ENCODE data around the gene FAM117B.

The FAM117B gene

GRCh38 chr2:202628646-202629198, 6.0 kb upstream of the FAM117B start:
- Histone ChIP-seq H3K9me2 (replicated peaks; ENCODE audit: insufficient read depth, low read length) (no peaks in the 10 kb centered on the region), H3K9ac (ENCODE audit: low read length) (no peak overlapping the region), H3K4me3 (ENCODE audit: insufficient read depth, low read length, poor library complexity, severe bottlenecking) (no peak overlapping the region), H4K20me1 (ENCODE audit: low read depth, low read length) (no peaks in the 10 kb centered on the region), H3K27me3 (ENCODE audit: low read length) (no peaks in the 10 kb centered on the region), H3K9me3 (ENCODE audit: insufficient read depth, low read length) (no peaks in the 10 kb centered on the region), H3F3A (ENCODE audit: insufficient read depth) (no peaks in the 10 kb centered on the region), H3K79me2 (ENCODE audit: insufficient read depth, low read length) (no peaks in the 10 kb centered on the region), H3K27ac (ENCODE audit: low read depth, low read length) (no peak overlapping the region), H3K36me3 (ENCODE audit: low read length) (no peaks in the 10 kb centered on the region), H2AFZ (ENCODE audit: low read depth, low read length, severe bottlenecking) (no peak overlapping the region), H3K4me2 (ENCODE audit: low read depth, low read length, poor library complexity, severe bottlenecking) (no peak overlapping the region)
- TF ChIP-seq EZH2phosphoT487 (conservative IDR thresholded peaks at IDR 0.05; ENCODE audit: low read length) = no peak
- TF ChIP-seq, protein P1, sequence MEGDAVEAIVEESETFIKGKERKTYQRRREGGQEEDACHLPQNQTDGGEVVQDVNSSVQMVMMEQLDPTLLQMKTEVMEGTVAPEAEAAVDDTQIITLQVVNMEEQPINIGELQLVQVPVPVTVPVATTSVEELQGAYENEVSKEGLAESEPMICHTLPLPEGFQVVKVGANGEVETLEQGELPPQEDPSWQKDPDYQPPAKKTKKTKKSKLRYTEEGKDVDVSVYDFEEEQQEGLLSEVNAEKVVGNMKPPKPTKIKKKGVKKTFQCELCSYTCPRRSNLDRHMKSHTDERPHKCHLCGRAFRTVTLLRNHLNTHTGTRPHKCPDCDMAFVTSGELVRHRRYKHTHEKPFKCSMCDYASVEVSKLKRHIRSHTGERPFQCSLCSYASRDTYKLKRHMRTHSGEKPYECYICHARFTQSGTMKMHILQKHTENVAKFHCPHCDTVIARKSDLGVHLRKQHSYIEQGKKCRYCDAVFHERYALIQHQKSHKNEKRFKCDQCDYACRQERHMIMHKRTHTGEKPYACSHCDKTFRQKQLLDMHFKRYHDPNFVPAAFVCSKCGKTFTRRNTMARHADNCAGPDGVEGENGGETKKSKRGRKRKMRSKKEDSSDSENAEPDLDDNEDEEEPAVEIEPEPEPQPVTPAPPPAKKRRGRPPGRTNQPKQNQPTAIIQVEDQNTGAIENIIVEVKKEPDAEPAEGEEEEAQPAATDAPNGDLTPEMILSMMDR (IDR thresholded peaks at IDR 0.05; ENCODE audit: insufficient read depth, low read length, poor library complexity, severe bottlenecking) = no peak

- TF ChIP-seq EZH2phosphoT487 (conservative IDR thresholded peaks at IDR 0.05; ENCODE audit: low read length) = no peak
- TF ChIP-seq, protein P1 (IDR thresholded peaks at IDR 0.05; ENCODE audit: insufficient read depth, low read length, poor library complexity, severe bottlenecking) = no peak
Observed at GRCh38 chr2:202632682-202633290, 2.0 kb upstream of the FAM117B start.

DNA sequence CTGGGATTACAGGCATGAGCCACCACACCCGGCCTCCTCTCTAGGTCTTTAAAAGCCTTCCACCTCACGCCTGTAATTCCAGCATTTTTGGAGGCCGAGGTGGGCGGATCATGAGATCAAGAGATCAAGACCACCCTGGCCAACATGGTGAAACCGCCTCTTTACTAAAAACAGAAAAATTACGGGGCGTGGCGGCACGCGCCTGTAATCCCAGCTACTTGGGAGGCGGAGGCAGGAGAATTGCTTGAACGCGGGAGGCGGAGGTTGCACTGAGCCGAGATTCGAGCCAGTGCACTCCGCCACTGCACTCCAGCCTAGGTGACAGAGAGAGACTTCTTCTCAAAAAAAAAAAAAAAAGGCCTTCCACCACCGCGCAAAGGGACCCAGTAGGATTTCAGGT, 1.3 kb upstream of the FAM117B start:
- H3K4me2 ChIP-seq (ENCODE audit: low read depth, low read length, poor library complexity, severe bottlenecking) = no peak overlapping the region

More at GRCh38 chr2:202632682-202633290, 2.0 kb upstream of the FAM117B start:
- Histone ChIP-seq H3K4me2 (ENCODE audit: low read depth, low read length, poor library complexity, severe bottlenecking) (no peak overlapping the region), H3K4me3 (ENCODE audit: insufficient read depth, low read length, poor library complexity, severe bottlenecking) (no peak overlapping the region), H4K20me1 (ENCODE audit: low read depth, low read length) (no peaks in the 10 kb centered on the region), H3K27me3 (ENCODE audit: low read length) (no peaks in the 10 kb centered on the region), H3F3A (ENCODE audit: insufficient read depth) (0 out of 2 replicates have a peak, but pooled peaks cover 4% of the 10 kb centered on the region), H3K9me2 (replicated peaks; ENCODE audit: insufficient read depth, low read length) (no peaks in the 10 kb centered on the region), H3K36me3 (ENCODE audit: low read length) (no peaks in the 10 kb centered on the region), H3K9me3 (ENCODE audit: insufficient read depth, low read length) (no peaks in the 10 kb centered on the region), H2AFZ (ENCODE audit: low read depth, low read length, severe bottlenecking) (no peak overlapping the region), H3K27ac (ENCODE audit: low read depth, low read length) (no peak overlapping the region), H3K79me2 (ENCODE audit: insufficient read depth, low read length) (no peaks in the 10 kb centered on the region), H3K9ac (ENCODE audit: low read length) (no peak overlapping the region)

More for the DNA sequence above, 1.3 kb upstream of the FAM117B start:
- Histone ChIP-seq H2AFZ (ENCODE audit: low read depth, low read length, severe bottlenecking) (peak overlapping the region; percentile 98), H4K20me1 (ENCODE audit: low read depth, low read length) (no peaks in the 10 kb centered on the region), H3F3A (ENCODE audit: insufficient read depth) (0 out of 2 replicates have a peak, but pooled peaks cover 4% of the 10 kb centered on the region), H3K36me3 (ENCODE audit: low read length) (no peaks in the 10 kb centered on the region), H3K27me3 (ENCODE audit: low read length) (no peaks in the 10 kb centered on the region), H3K9ac (ENCODE audit: low read length) (no peak overlapping the region), H3K9me3 (ENCODE audit: insufficient read depth, low read length) (no peaks in the 10 kb centered on the region), H3K27ac (ENCODE audit: low read depth, low read length) (no peak overlapping the region), H3K9me2 (replicated peaks; ENCODE audit: insufficient read depth, low read length) (no peaks in the 10 kb centered on the region), H3K4me3 (ENCODE audit: insufficient read depth, low read length, poor library complexity, severe bottlenecking) (no peak overlapping the region), H3K79me2 (ENCODE audit: insufficient read depth, low read length) (no peaks in the 10 kb centered on the region)
- TF ChIP-seq EZH2phosphoT487 (conservative IDR thresholded peaks at IDR 0.05; ENCODE audit: low read length) = no peak
- TF ChIP-seq, protein P1 (IDR thresholded peaks at IDR 0.05; ENCODE audit: insufficient read depth, low read length, poor library complexity, severe bottlenecking) = no peak
